Activated naive CD4-positive, alpha-beta T cell treated with anti-CD3 and anti-CD28 coated beads, Interleukin-2, amount 10 ng/mL, durations not matched to agents 7 days and 5 days (primary cell): ENCODE results near the gene GRM5.
A peak's percentile ranks its signal among the peaks of the same experiment; 100 is the strongest.

Source experiments
- CTCF ChIA-PET: fragments of 350-600 bp; sonication (Branson Sonifier 250); formaldehyde crosslinking; loops from one replicate; lab custom pipeline; 2021; ENCODE audit warnings: antibody characterized with exemption; lab: Charles Lee
- DNase-seq: peaks from one replicate; pipeline ENCODE4 v3.0.0-alpha.2; 2020
- H3K27ac Mint-ChIP-seq: one replicate; pipeline ENCODE4 v1.8.0; 2021; ENCODE audit warnings: mild to moderate bottlenecking, moderate library complexity, mixed read lengths
- H3K27me3 Mint-ChIP-seq: one replicate; pipeline ENCODE4 v1.8.0; 2021; ENCODE audit warnings: mild to moderate bottlenecking, mixed read lengths
- H3K36me3 Mint-ChIP-seq: one replicate; pipeline ENCODE4 v1.8.0; 2021; ENCODE audit warnings: mixed read lengths
- H3K4me1 Mint-ChIP-seq: one replicate; pipeline ENCODE4 v1.8.0; 2021; ENCODE audit warnings: mixed read lengths
- H3K4me3 Mint-ChIP-seq: one replicate; pipeline ENCODE4 v1.8.0; 2021; ENCODE audit warnings: mild to moderate bottlenecking, moderate library complexity, mixed read lengths
- H3K9me3 Mint-ChIP-seq: one replicate; pipeline ENCODE4 v1.8.0; 2021; ENCODE audit warnings: mixed read lengths

GRM5 gene

GRCh38 chr11:88569342-88569741 lies 496.4 kb downstream of the GRM5 start:
- no peak overlapping the region for H3K4me3 Mint-ChIP-seq
- H3K27me3 Mint-ChIP-seq = no peaks in the 10 kb centered on the region
- no peaks in the 10 kb centered on the region for H3K9me3 Mint-ChIP-seq
- no peak for DNase-seq
- H3K27ac Mint-ChIP-seq = no peak overlapping the region
- H3K36me3 Mint-ChIP-seq = no peaks in the 10 kb centered on the region
- CTCF ChIA-PET = no interaction called here
- H3K4me1 Mint-ChIP-seq = no peaks in the 10 kb centered on the region

DNA sequence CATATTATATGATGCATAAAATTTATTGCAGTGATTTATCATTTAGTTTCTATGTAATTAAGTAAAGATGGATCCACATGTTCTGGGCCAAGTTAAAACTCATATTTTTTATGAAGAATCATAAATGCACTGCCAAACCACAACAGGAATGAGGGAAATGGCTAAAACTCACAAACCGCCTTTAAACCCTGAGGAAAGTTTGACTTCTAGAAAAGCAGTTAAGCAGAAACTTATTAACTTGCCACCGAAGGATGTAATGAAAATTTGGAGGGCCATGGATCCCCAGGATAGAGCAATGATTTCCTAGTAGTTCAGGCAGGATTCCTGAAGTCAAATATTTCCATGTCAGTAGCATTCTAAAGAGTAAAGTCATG lies 510.0 kb downstream of the GRM5 start:
- CTCF ChIA-PET = no interaction called here
- H3K27me3 Mint-ChIP-seq = peaks cover 5% of the 10 kb centered on the region
- no peak overlapping the region for H3K4me3 Mint-ChIP-seq
- no peaks in the 10 kb centered on the region for H3K4me1 Mint-ChIP-seq
- no peak overlapping the region for H3K27ac Mint-ChIP-seq
- no peak for DNase-seq
- H3K36me3 Mint-ChIP-seq = no peaks in the 10 kb centered on the region
- H3K9me3 Mint-ChIP-seq = no peaks in the 10 kb centered on the region

- Mint-ChIP-seq H3K27me3 (peaks cover 5% of the 10 kb centered on the region), H3K4me3 (no peak overlapping the region), H3K9me3 (no peaks in the 10 kb centered on the region), H3K27ac (no peak overlapping the region), H3K4me1 (no peaks in the 10 kb centered on the region), H3K36me3 (no peaks in the 10 kb centered on the region)
- DNase-seq = no peak
- CTCF ChIA-PET = interaction anchor here (0.8 kb wide), 1 partner anchor 450 kb away, joined by 3 read pairs; no protein-coding TSS in a partner anchor
Observed at GRCh38 chr11:88555018-88555828, 510.6 kb downstream of the GRM5 start.

GRCh38 chr11:88553204-88553603 lies 512.6 kb downstream of the GRM5 start:
- no peaks in the 10 kb centered on the region for H3K9me3 Mint-ChIP-seq
- H3K36me3 Mint-ChIP-seq = no peaks in the 10 kb centered on the region
- H3K4me1 Mint-ChIP-seq = no peaks in the 10 kb centered on the region
- CTCF ChIA-PET = interaction anchor here (0.7 to 2.9 kb wide), 10 partner anchors 8 to 1199 kb away, joined by 3 to 38 read pairs (median 3); no protein-coding TSS in a partner anchor
- H3K27ac Mint-ChIP-seq = no peak overlapping the region
- no peak overlapping the region for H3K4me3 Mint-ChIP-seq
- H3K27me3 Mint-ChIP-seq = peaks cover 5% of the 10 kb centered on the region
- no peak for DNase-seq

DNA sequence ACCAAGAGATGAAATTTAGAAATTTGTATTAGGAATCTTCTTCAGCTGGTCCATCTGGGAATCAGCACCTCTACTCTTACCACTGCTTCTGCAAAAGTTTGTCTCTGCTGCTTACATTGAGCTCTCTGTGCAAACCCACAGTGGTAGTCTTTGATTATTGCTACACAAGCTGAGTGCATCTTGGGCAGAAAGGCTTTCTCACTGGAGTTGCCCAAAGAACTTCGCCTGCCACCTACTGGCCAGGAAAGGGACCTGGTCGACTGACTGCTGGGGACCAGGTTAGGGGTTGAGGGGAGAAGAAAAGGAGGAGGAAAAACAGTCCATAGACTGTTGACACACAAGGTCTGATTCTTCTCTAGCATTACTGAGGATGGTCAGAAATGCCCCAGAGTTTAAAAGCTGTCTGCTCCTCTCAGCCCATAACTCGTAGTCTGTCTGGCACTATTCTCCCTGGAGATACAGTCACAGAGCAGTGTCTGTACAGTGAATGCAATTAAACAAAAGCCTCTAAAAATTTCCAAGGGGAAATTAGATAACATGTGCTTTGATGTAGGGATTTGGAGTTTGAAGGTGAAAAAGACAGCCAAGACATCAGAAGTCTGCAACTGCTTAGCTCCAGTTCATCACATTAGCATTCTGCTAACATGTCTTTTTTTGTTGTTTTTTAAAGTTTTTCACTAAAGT lies 513.3 kb downstream of the GRM5 start:
- CTCF ChIA-PET = interaction anchor here (0.6 to 2.9 kb wide), 21 partner anchors 9 to 1198 kb away, joined by 3 to 38 read pairs (median 3); no protein-coding TSS in a partner anchor
- peak; percentile 73 for DNase-seq
- Mint-ChIP-seq H3K27me3 (peaks cover 5% of the 10 kb centered on the region), H3K27ac (no peak overlapping the region), H3K4me1 (no peaks in the 10 kb centered on the region), H3K4me3 (no peak overlapping the region), H3K36me3 (no peaks in the 10 kb centered on the region), H3K9me3 (no peaks in the 10 kb centered on the region)

- no peak overlapping the region for H3K4me3 Mint-ChIP-seq
- H3K27ac Mint-ChIP-seq = no peak overlapping the region
- no peaks in the 10 kb centered on the region for H3K36me3 Mint-ChIP-seq
- no peaks in the 10 kb centered on the region for H3K9me3 Mint-ChIP-seq
- H3K4me1 Mint-ChIP-seq = peaks cover 6% of the 10 kb centered on the region
- CTCF ChIA-PET = interaction anchor here (0.6 to 4.9 kb wide), 8 partner anchors 312 to 528 kb away, joined by 3 to 36 read pairs (median 4); no protein-coding TSS in a partner anchor
- no peak for DNase-seq
- no peaks in the 10 kb centered on the region for H3K27me3 Mint-ChIP-seq
Observed at GRCh38 chr11:88544656-88545280, 521.0 kb downstream of the GRM5 start.

GRCh38 chr11:88543902-88544655 lies 521.7 kb downstream of the GRM5 start:
- Mint-ChIP-seq H3K36me3 (no peaks in the 10 kb centered on the region), H3K27ac (no peak overlapping the region)
- CTCF ChIA-PET = interaction anchor here (0.6 to 4.9 kb wide), 22 partner anchors 17 to 539 kb away, joined by 3 to 43 read pairs (median 4); no protein-coding TSS in a partner anchor

GRCh38 chr11:88541006-88541405 lies 524.8 kb downstream of the GRM5 start:
- peaks cover 6% of the 10 kb centered on the region for H3K4me1 Mint-ChIP-seq
- H3K27me3 Mint-ChIP-seq = no peaks in the 10 kb centered on the region
- H3K9me3 Mint-ChIP-seq = no peaks in the 10 kb centered on the region
- no peak for DNase-seq
- H3K27ac Mint-ChIP-seq = no peak overlapping the region
- H3K36me3 Mint-ChIP-seq = no peaks in the 10 kb centered on the region
- H3K4me3 Mint-ChIP-seq = no peak overlapping the region
- CTCF ChIA-PET = interaction anchor here (4.4 to 4.9 kb wide), 2 partner anchors 309 to 524 kb away, joined by 36 to 43 read pairs; no protein-coding TSS in a partner anchor

More at GRCh38 chr11:88543902-88544655, 521.7 kb downstream of the GRM5 start:
- Mint-ChIP-seq H3K4me3 (no peak overlapping the region), H3K27me3 (no peaks in the 10 kb centered on the region), H3K9me3 (no peaks in the 10 kb centered on the region), H3K4me1 (peaks cover 6% of the 10 kb centered on the region)
- DNase-seq = peak; percentile 88

GRCh38 chr11:88538098-88538497 lies 527.7 kb downstream of the GRM5 start:
- CTCF ChIA-PET = interaction anchor here (1.4 to 2.3 kb wide), 3 partner anchors 14 to 522 kb away, joined by 5 to 10 read pairs (median 5); no protein-coding TSS in a partner anchor
- H3K9me3 Mint-ChIP-seq = no peaks in the 10 kb centered on the region
- H3K4me3 Mint-ChIP-seq = no peak overlapping the region
- H3K36me3 Mint-ChIP-seq = no peaks in the 10 kb centered on the region
- DNase-seq = no peak
- no peak overlapping the region for H3K27ac Mint-ChIP-seq
- H3K4me1 Mint-ChIP-seq = no peaks in the 10 kb centered on the region
- H3K27me3 Mint-ChIP-seq = peaks cover 4% of the 10 kb centered on the region

DNA sequence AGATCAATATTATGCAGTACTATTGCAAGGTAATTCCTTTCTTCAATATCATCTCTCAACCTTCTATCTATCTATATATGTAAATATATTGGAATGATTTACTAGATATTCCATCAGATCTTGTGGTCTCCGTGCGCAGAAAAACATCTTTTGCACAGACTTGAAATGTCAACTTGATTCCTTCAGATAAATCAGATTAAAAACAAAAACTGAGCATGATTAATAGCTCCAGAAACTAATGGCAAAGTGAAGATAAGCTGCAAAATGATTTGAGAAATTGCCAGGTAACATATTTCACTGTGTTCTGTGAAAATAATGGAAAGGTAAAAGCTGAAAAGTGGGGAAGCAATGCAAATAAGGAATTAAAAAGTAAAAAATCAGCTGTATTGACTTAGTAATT lies 528.2 kb downstream of the GRM5 start:
- Mint-ChIP-seq H3K4me3 (no peak overlapping the region), H3K9me3 (no peaks in the 10 kb centered on the region), H3K4me1 (no peaks in the 10 kb centered on the region), H3K27ac (no peak overlapping the region), H3K27me3 (peaks cover 4% of the 10 kb centered on the region), H3K36me3 (no peaks in the 10 kb centered on the region)
- DNase-seq = no peak
- CTCF ChIA-PET = interaction anchor here (0.6 to 2.3 kb wide), 4 partner anchors 14 to 372 kb away, joined by 3 to 10 read pairs (median 5); no protein-coding TSS in a partner anchor

DNA sequence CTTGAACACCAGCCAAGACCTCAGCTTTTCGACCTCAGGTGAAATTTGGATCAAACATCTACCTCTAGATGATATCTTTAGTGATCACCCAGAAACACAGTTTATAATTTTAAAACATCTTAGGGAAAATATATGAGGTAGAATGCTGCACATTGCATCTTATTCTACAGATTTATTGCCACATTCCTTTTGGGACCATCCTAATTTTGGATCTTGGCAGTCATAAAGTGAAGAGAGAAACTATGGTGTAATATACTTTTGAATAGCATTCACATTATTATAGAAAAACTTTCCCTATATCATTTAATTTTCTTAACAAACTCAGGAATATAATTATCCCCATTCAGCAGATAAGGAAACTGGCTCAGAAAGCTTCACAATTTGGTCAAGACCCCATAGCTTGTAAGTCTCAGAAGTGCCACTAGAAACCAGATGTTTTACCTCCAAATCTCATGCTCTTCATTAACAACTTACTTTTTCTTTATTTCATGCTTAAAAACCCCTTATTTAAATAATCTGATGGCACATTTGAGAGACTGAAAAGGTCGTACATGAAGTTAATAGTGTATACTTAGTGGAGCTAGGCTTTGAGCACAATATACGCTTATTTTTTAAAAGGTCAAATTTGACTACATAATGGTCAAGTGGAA lies 529.0 kb downstream of the GRM5 start:
- Mint-ChIP-seq H3K27ac (no peak overlapping the region), H3K4me1 (no peaks in the 10 kb centered on the region)
- CTCF ChIA-PET = interaction anchor here (0.6 to 2.3 kb wide), 5 partner anchors 12 to 371 kb away, joined by 3 to 5 read pairs (median 3); no protein-coding TSS in a partner anchor

GRCh38 chr11:88535916-88536547 lies 529.8 kb downstream of the GRM5 start:
- Mint-ChIP-seq H3K27ac (no peak overlapping the region), H3K4me1 (no peaks in the 10 kb centered on the region), H3K36me3 (no peaks in the 10 kb centered on the region), H3K27me3 (peaks cover 7% of the 10 kb centered on the region), H3K4me3 (no peak overlapping the region), H3K9me3 (no peaks in the 10 kb centered on the region)
- DNase-seq = no peak
- CTCF ChIA-PET = interaction anchor here (0.6 to 2.3 kb wide), 4 partner anchors 11 to 371 kb away, joined by 3 to 5 read pairs (median 4); no protein-coding TSS in a partner anchor

More for the DNA sequence above, 529.0 kb downstream of the GRM5 start:
- Mint-ChIP-seq H3K9me3 (no peaks in the 10 kb centered on the region), H3K4me3 (no peak overlapping the region), H3K36me3 (no peaks in the 10 kb centered on the region), H3K27me3 (peaks cover 4% of the 10 kb centered on the region)
- no peak for DNase-seq
